GM18858 (cell line): Measurements from ENCODE around the gene CDC37.

ENCODE experiments used
- ATAC-seq: cut with Tn5 transposase; IDR thresholded peaks from one replicate; pipeline ENCODE4 v1.9.1; 2021; ENCODE audit not compliant: unreplicated experiment

Gene CDC37

GRCh38 chr19:10403137-10404021, at the start of gene CDC37:
TSS of gene CDC37 (minus strand) at chr19:10403542. CDS start at chr19:10403479, 63 bp downstream.
- ATAC-seq: no peak

DNA sequence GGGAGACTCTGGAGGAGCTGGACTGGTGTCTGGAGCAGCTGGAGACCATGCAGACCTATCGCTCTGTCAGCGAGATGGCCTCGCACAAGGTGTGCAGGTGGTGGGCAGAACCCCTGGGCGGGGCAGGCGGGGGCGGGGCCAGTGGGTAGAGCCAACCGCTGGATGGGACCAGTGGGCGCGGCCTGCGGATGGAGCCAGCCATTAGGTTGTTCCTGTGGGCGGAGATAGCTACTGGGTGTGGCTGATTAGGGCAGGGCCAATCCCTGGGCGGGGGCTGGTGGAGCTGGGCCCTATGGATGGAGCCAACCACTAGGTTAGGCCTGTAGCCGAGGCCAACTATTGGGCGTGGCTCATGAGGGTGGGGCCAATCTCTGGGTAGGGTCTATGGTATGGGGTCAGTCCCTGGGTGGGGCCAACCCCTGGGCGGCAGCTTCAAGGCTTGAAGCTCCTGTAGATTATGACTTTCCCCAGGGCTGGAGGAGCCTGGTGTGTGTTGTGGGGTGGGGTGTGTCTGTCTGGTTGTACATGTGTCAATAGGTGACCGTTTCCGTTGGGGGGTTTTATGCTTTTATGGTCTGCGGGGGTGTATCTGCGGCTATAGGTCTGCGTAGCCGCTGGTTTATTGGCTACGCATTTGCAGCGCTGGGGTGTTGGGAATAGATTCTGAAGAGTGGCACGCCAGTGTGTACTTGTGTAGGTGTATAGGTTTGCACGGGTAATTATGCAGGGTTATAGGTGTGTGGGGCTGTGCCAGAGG, 47.7 kb upstream of the CDC37 start:
- ATAC-seq: no peak

DNA sequence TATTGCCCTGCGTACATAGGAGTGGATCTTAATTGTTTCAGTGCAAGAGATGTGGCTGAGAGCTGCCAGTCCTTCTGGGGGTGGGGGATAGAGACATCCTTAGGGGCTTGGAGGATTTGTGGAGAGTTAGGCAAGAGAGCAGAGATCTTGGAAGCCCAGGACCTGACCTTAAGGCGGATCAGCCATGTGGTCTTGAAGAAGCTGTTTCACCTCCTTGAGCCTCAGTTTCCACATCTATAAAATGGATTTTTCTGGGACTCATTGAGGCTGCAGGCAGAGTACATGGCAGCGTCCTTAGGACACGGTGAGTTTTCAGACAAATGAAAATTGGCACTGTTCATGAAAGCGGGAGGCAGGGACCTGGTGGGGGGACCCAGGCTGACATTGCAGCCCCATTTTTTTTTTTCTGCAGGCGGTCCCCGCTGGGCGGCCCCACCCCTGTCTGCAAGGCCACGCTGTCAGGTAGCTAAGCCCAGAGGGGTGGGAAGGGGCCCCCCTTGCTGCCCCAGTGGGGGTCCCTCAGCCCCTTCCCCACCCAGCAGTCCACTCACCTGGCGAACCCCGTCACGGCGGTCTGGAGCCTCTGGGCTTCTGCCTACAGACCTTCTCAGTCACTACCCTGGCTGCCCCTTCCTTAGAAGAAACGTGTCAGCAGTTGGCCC, 47.0 kb upstream of the CDC37 start:
- ATAC-seq: no peak

DNA sequence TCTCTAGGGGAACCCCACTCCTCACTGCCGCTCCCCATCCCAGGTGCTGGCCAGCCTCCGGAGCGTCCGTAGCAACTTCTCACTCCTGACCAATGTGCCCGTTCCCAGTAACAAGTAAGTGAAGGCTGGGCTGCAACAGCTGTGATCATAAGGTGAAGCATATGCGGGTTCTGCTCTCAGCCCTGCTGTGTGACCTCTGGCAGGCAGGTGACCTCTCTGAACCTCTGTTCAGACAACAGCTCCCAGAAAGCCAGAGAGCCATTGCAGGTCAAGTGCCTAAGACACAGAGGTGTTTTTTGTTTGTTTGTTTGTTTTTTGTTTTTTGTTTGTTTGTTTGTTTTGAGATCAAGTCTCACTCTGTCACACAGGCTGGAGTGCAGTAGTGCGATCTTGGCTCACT, 45.7 kb upstream of the CDC37 start:
- ATAC-seq: no peak

DNA sequence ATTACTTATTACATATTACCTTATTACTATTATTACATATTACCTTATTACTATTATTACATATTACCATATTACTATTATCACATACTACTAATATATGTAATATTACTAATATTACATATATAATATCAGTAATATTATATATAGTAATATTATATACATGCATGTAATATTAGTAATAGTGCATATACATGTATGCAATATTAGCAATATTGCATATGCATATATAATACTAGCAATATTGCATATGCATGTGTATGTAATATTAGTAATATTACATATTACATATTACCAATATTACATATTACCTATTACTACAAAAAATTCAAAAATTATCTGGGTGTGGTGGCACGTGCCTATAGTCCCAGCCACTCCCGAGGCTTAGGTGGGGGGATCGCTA, 39.4 kb upstream of the CDC37 start:
- ATAC-seq: no peak

- no peak for ATAC-seq
Measured at GRCh38 chr19:10439588-10439987, 36.2 kb upstream of the CDC37 start.

GRCh38 chr19:10433131-10433536, 29.8 kb upstream of the CDC37 start:
- no peak for ATAC-seq

DNA sequence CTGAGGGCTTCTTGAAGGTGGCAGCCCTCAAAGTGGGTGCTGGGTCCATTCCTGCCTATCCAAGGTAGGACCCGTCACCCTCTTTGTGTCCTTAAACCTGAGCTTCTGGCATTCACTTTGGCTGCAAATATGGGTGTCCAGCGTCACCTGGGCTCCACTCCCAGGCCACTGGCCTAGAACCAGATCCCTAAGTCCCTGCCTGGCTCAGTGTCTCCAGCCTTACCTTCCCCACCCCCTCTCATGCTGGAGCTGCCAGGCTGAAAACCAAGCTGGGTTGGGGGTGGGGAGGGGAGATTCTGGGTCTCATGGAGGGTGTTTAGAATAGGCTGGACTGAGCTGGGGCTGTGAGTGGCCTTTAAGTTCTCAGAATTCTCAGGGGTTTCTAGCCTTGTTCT, 29.4 kb upstream of the CDC37 start:
- no peak for ATAC-seq

GRCh38 chr19:10431943-10432735, 28.8 kb upstream of the CDC37 start:
- ATAC-seq: no peak

DNA sequence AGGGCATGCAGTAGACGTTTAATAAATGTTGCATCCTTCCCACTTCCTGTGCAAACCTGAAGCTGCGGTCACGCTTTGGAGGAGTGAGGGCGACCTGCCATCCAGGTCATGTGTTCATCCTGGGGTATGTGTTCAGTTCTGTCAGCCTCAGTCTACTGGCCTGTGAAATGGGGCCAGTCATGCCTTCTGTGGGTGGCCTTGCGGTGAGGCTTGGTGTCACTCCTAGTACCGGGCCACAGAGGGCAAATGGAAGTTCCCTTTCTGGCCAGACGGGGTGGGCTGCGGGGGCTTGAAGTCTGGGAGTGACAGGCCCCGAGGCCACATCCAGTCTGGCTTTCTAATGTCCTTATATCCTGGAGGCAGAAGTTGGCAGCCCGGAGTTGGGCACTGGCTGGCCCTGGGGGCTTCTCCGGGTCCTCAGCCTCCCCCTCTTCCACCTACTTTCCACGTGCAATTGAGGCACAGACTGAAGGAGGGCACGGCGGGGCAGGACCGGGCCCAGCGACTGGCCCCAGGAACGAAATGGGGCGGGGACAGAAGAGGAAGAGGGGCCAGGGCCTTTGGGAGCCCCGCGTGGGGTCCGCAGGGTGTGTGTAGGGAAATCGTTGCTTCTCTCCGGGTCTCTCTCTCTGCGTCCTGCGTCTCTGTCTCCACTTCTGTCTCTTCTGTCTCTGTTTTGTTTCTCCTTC, 28.1 kb upstream of the CDC37 start:
- ATAC-seq: no peak

DNA sequence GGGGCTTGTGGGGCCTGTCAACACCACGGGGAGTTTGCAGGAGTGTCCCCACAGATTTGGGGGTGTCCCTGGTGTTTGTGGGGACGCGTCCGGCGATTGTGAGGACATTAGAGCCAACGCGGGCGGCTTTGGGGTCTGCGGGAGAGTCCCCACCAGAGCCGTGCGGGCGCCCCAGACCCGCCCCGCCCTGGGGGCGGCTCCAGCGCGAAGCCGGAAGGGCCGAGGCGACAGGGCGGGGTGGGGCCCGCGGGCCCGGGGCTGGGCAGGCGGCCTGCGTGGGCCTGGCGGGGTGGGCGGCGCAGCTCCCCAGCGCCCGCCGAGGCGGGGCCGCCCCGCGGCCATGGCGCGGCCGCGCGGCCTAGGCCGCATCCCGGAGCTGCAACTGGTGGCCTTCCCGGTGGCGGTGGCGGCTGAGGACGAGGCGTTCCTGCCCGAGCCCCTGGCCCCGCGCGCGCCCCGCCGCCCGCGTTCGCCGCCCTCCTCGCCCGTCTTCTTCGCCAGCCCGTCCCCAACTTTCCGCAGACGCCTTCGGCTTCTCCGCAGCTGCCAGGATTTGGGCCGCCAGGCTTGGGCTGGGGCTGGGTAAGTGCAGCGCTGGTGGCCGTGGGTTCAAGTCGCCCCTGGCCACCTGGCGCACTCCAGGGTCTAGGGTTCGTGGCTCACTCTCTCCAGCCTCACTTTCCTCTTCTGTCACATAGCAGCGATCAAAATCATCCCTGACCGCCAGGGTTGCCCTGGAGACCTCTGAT, 27.3 kb upstream of the CDC37 start:
- no peak for ATAC-seq

GRCh38 chr19:10428996-10429381, 25.6 kb upstream of the CDC37 start:
- ATAC-seq: no peak

DNA sequence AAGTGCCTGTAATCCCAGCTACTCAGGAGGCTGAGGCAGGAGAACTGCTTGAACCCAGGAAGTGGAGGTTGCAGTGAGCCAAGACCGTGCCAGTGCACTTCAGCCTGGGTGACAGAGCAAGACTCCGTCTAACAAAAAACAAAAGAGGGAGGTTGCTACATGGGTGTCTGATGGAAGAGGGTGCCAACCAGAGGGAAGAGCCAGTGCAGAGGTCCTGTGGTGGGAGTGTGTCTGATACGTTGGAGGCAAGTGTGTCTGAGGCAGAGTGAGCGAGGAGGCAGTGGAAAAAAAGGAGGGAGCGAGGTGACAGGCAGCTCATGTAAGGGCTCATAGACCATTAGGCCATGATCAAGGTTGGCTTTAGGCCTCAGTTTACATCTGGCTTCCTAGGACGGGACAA, 23.8 kb upstream of the CDC37 start:
- no peak for ATAC-seq

DNA sequence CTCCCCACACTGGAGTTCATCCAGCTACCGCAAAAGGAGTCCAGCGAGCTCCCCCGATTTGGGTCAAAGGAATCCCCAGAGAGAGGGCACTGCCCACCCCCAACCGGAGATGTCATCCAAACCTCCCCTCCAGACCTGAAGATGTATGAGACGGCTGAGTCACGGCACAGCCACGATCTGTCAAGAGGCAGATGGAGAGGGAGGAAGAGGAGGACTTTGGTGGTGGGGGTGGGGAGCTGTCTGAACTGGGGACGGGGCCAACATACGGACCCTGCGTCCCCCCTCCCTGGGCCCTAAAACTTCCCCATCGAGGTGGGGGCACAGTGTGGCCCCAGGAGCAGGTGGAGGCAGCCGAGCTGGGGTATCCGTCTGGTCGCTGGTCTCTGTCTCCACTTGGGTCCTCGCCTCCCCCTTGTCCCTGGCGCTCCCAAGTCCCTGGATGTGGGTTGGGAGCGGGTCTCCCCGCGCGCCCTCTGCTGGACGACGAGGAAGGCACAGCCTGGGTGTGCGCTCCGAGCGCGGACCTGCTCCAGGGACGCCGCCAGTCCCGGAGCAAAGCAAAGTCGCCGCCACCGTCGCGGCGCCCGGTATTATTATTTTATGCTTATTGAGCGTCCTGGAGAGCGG, 20.8 kb upstream of the CDC37 start:
- no peak for ATAC-seq

- no peak for ATAC-seq
Measured at GRCh38 chr19:10422846-10423245, 19.5 kb upstream of the CDC37 start.

GRCh38 chr19:10422046-10422461, 18.7 kb upstream of the CDC37 start:
- no peak for ATAC-seq

DNA sequence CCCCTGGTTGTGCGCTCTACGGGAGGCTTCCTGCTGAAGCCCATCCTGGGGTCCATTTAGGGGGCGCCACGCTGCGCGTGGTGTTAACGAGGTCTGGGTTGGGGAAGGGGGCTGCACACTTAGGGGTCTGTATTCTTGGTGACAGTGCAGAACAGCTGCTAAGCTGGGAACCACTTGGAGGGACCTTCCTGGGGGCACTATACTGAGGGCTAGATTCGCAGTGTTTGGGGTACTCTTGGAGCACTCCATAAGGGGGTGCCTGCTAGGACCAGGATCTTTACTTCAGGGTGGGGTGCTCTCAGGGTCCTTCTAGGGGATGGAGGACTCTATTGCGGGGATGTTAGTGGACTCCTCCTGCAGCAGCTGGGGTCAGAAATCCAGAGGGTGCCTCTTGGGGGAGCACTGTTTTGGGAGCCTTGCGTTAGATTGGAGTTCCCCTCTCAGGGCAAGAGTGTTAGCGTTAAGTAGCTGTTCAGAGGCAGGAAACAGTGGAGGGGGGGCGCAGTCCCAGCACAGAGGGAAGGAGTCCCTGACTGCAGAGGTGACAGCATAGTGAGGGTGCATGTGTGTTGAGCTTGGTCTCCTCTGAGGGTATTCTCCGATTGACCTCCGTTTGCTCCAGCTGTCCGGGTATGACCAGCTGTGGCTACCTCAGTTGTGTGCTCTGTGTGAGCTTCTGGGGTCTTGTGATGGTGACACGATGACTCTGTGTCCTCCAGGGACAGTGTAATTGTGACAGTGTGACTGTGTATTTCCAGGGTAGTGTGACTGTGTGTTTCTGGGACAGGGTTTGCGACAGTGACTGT, 18.1 kb upstream of the CDC37 start:
- no peak for ATAC-seq
